Measurements from ENCODE around the gene NPM3. TPM values are rescaled to one million over a fixed set of nuclear protein-coding genes. Genes with fewer than 3 reads are reported as not detected.

NPM3 gene
- total RNA-seq, 1 experiment from 2014 or later, result 117 TPM

DNA sequence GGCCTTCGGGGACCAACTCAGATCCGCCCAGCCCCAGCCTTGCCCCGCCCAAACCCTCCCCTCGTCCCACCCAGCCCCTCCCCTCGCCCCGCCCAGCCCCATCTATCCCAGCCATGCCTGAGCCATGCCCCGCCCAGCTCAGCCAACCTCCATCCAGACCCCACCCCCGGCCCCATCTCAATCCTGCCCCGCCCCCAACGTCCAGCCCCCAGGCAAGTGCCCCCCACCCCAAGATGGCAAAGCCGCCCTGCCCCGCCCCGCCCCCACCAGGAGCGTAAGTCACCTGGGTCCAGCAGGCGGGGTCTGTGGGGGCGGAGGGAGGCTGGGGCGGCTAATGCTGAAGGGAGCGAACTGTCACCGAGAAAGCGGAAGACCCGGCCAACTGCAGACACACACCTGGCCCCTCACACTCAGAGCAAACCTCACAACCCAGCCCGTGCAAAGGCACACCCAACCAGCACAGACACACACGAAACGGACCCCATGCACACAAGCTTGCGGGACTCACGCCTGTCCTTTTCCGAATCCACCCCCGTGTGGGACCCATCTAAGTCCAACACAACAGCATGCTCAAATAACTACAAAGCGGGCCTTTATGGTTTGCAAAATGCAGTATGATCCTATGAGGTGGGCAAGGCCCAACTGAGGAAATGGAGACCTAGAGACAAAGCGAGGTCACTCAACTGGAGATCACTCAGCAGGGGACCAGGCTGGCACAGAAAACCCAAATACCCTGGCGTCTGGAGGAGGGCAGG, 46.5 kb upstream of the NPM3 start:
- Histone ChIP-seq H3K4me3 (ENCODE audit: low read length) (no peak overlapping the region), H3K9me2 (replicated peaks; ENCODE audit: low read length) (no peaks in the 10 kb centered on the region), H2AFZ (ENCODE audit: low read length) (peak overlapping the region; percentile 87), H3F3A (ENCODE audit: low read length, unreplicated experiment) (no peaks in the 10 kb centered on the region), H3K9ac (ENCODE audit: low read length) (no peak overlapping the region), H3K4me2 (ENCODE audit: low read length) (peak overlapping the region; percentile 82; the same call in 1 of the 2 replicates), H3K9me3 (ENCODE audit: low read length) (no peaks in the 10 kb centered on the region), H4K20me1 (ENCODE audit: low read length) (no peaks in the 10 kb centered on the region), H3K27ac (ENCODE audit: low read length) (peak overlapping the region; percentile 80), H3K79me2 (ENCODE audit: low read length) (no peaks in the 10 kb centered on the region), H3K27me3 (ENCODE audit: low read length) (no peaks in the 10 kb centered on the region), H3K4me1 (ENCODE audit: insufficient read depth, low read length) (peaks cover 20% of the 10 kb centered on the region), H3K36me3 (ENCODE audit: low read depth, low read length) (no peaks in the 10 kb centered on the region)
- no peak for TF ChIP-seq EZH2 (IDR thresholded peaks at IDR 0.05; ENCODE audit: low read length, unreplicated experiment)
- TF ChIP-seq, protein P1, sequence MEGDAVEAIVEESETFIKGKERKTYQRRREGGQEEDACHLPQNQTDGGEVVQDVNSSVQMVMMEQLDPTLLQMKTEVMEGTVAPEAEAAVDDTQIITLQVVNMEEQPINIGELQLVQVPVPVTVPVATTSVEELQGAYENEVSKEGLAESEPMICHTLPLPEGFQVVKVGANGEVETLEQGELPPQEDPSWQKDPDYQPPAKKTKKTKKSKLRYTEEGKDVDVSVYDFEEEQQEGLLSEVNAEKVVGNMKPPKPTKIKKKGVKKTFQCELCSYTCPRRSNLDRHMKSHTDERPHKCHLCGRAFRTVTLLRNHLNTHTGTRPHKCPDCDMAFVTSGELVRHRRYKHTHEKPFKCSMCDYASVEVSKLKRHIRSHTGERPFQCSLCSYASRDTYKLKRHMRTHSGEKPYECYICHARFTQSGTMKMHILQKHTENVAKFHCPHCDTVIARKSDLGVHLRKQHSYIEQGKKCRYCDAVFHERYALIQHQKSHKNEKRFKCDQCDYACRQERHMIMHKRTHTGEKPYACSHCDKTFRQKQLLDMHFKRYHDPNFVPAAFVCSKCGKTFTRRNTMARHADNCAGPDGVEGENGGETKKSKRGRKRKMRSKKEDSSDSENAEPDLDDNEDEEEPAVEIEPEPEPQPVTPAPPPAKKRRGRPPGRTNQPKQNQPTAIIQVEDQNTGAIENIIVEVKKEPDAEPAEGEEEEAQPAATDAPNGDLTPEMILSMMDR (conservative IDR thresholded peaks at IDR 0.05; ENCODE audit: low read depth, low read length), result no peak
- BruUV-seq (replicated peaks), result no TSS peak
- DNase-seq (no peak), ATAC-seq (no peak)
- intact Hi-C loops (cut with micrococcal nuclease), result loop anchor here (1.0 kb wide), 1 partner anchor 11 kb away; the partner anchor contains the start of gene OGA
- ChIA-PET CTCF (no interaction called here), POLR2A (ENCODE audit: unreplicated experiment) (interaction anchor here (0.6 kb wide), 1 partner anchor 17 kb away, joined by 3 read pairs; no protein-coding TSS in a partner anchor)

DNA sequence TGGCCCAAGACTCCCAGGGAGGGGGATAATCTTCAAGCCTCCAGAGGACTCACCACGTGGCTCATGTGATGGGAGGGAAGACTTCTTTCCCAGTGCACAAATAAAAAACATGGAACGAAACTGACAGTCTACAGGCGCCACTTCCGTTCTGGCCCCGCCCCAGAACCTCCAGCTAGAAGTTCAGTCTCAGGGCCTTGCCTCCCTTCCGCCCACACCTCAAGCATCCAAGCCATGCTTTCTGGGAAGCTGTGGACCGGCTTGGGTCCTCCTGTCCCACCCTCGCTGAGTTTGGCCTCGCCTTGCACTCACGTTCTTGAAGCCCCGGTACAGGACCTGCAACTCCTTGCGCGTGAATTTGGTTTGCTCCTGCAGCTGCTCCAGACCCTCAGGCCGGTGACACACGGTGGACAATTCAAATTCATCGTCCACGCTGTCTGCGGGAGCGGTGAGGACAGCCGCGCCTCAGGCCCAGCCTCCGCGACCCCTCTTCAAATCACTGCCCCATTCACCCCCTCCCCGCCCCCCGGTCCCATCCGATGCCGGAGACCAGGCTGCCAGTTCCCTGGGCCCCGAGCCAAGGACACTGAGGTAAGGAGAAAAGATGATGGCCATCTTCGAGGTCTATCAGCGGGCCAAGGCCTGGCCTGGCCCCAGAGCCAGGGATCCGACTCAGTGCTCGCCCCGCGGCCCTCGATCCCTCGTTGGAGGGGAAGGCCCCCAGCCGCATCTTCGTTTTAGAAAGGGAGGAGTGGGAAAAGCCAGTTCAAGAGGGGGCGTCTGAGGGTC, 45.7 kb upstream of the NPM3 start:
- ChIA-PET CTCF (no interaction called here), POLR2A (ENCODE audit: unreplicated experiment) (no interaction called here)
- no peak overlapping the region for H2AFZ ChIP-seq (ENCODE audit: low read length)
- H3F3A ChIP-seq (ENCODE audit: low read length, unreplicated experiment), result no peaks in the 10 kb centered on the region
- ATAC-seq (no peak), DNase-seq (no peak)
- BruUV-seq (replicated peaks), result no TSS peak
- no peaks in the 10 kb centered on the region for H4K20me1 ChIP-seq (ENCODE audit: low read length)
- no peaks in the 10 kb centered on the region for H3K9me3 ChIP-seq (ENCODE audit: low read length)
- H3K27me3 ChIP-seq (ENCODE audit: low read length), result no peaks in the 10 kb centered on the region
- TF ChIP-seq EZH2 (IDR thresholded peaks at IDR 0.05; ENCODE audit: low read length, unreplicated experiment) (no peak), EZH2phosphoT487 (IDR thresholded peaks at IDR 0.05; ENCODE audit: borderline replicate concordance, low read length) (no peak)
- TF ChIP-seq, protein P1 (conservative IDR thresholded peaks at IDR 0.05; ENCODE audit: low read depth, low read length), result no peak
- no peaks in the 10 kb centered on the region for H3K9me2 ChIP-seq (replicated peaks; ENCODE audit: low read length)
- H3K4me3 ChIP-seq (ENCODE audit: low read length), result no peak overlapping the region
- peaks cover 12% of the 10 kb centered on the region for H3K4me1 ChIP-seq (ENCODE audit: insufficient read depth, low read length)
- no peak overlapping the region for H3K4me2 ChIP-seq (ENCODE audit: low read length)
- no peak overlapping the region for H3K9ac ChIP-seq (ENCODE audit: low read length)
- intact Hi-C loops (cut with micrococcal nuclease), result no loop called here
- no peaks in the 10 kb centered on the region for H3K79me2 ChIP-seq (ENCODE audit: low read length)
- H3K36me3 ChIP-seq (ENCODE audit: low read depth, low read length), result no peaks in the 10 kb centered on the region
- H3K27ac ChIP-seq (ENCODE audit: low read length), result no peak overlapping the region
